Panc1 (cell line): ENCODE data around the gene LRRFIP1. TPM values are rescaled to one million over a fixed set of nuclear protein-coding genes. Genes with fewer than 3 reads are reported as not detected.

Experiments used
- ATAC-seq: fragments of 200-7000 bp; cut with Tn5 transposase; 2 replicates; pipeline ENCODE4 v1.9.1; 2020; ENCODE audit warnings: mild to moderate bottlenecking, moderate library complexity
- BruUV-seq: library from RNA; stranded (reverse); fragments of 400-500 nt; replicated peaks from 2 replicates; lab custom pipeline; 2021; lab: Mats Ljungman, UMichigan
- CTCF ChIA-PET: fragments of 300-600 bp; sonication (Branson Sonifier 250); formaldehyde crosslinking; loops from one replicate; lab custom pipeline; 2022; ENCODE audit warnings: antibody characterized with exemption; lab: Charles Lee
- POLR2A ChIA-PET: fragments of 300-600 bp; sonication (Branson Sonifier 250); formaldehyde crosslinking; loops from one replicate; lab custom pipeline; 2022; ENCODE audit warnings: antibody characterized with exemption; lab: Charles Lee
- DNase-seq: peaks from one replicate; pipeline ENCODE4 v3.0.0-alpha.2; 2010; ENCODE audit warnings: low read depth, low spot score
- H3K27ac ChIP-seq: 2 replicates; pipeline ENCODE4 v1.5.1; 2011; ENCODE audit warnings: mild to moderate bottlenecking, low read length, inconsistent platforms
- H3K27me3 ChIP-seq: fragments of 200-500 bp; sonication (Bioruptor generic); 2 replicates; pipeline ENCODE4 v1.6.0; 2014; ENCODE audit warnings: low read length, inconsistent platforms; ENCODE audit not compliant: control insufficient read depth, insufficient read depth
- H3K36me3 ChIP-seq: fragments of 200-500 bp; sonication (Bioruptor generic); 2 replicates; pipeline ENCODE4 v1.5.1; 2014; ENCODE audit warnings: inconsistent platforms, mild to moderate bottlenecking, low read length, moderate library complexity; ENCODE audit not compliant: control insufficient read depth, insufficient read depth
- H3K4me1 ChIP-seq: 2 replicates; pipeline ENCODE4 v1.5.1; 2011; ENCODE audit warnings: inconsistent platforms, mild to moderate bottlenecking, low read length, moderate library complexity; ENCODE audit not compliant: control insufficient read depth, insufficient read depth
- H3K4me3 ChIP-seq, 2 experiments: 2 replicates each; pipeline ENCODE4 v1.5.1; 2011 to 2012; ENCODE audit warnings: low read depth in 2 of 2, low read length in 2 of 2, mild to moderate bottlenecking in 2 of 2, inconsistent platforms in 1 of 2, moderate library complexity in 1 of 2
- H3K9me3 ChIP-seq: fragments of 200-500 bp; sonication (Bioruptor generic); 2 replicates; pipeline ENCODE4 v1.5.1; 2014; ENCODE audit warnings: low read depth, mild to moderate bottlenecking, inconsistent platforms, low read length, moderate library complexity; ENCODE audit not compliant: control insufficient read depth, insufficient read depth
- POLR2AphosphoS5 ChIP-seq: IDR thresholded peaks from 2 replicates; pipeline ENCODE4 v1.6.1; 2012; ENCODE audit warnings: mild to moderate bottlenecking, low read depth, low read length, moderate library complexity
- SIN3A ChIP-seq: IDR thresholded peaks from 2 replicates; pipeline ENCODE4 v1.6.1; 2012; ENCODE audit warnings: low read depth, mild to moderate bottlenecking, low read length, moderate library complexity, borderline replicate concordance; ENCODE audit not compliant: insufficient read depth
- TCF7L2 ChIP-seq: IDR thresholded peaks from 2 replicates; pipeline ENCODE4 v1.6.1; 2011; ENCODE audit warnings: mild to moderate bottlenecking, low read depth, low read length, inconsistent platforms
- in situ Hi-C: cut with HindIII; loops from 2 replicates; pipeline ENCODE4 v1.10.0; 2016; ENCODE audit warnings: low sequenced_read_pairs, low pct_unique_long_range_greater_than_20kb
- intact Hi-C: fragments of 100-400 bp; cut with micrococcal nuclease; formaldehyde crosslinking; loops from one replicate; pipeline ENCODE4 v1.10.0; 2022; ENCODE audit not compliant: unreplicated experiment
- total RNA-seq: library from RNA; stranded (reverse); gene quantifications from one replicate; pipeline ENCODE4 v1.2.1, GENCODE V29; 2021; ENCODE audit not compliant: unreplicated experiment
- TF ChIP-seq, protein P1 (sequence below): fragments of 450-650 bp; IDR thresholded peaks from 2 replicates; pipeline ENCODE4 v1.5.1; 2017; ENCODE audit warnings: mild to moderate bottlenecking
- TF ChIP-seq, protein P2 (sequence below), 2 experiments: IDR thresholded peaks; 2 replicates each; pipeline ENCODE4 v1.6.1; 2011 to 2012; ENCODE audit warnings: low read depth in 2 of 2, control low read depth in 1 of 2, low read length in 1 of 2, mild to moderate bottlenecking in 1 of 2, moderate library complexity in 1 of 2; ENCODE audit not compliant: insufficient read depth in 1 of 2

The LRRFIP1 gene
- total RNA-seq, 1 experiment from 2014 or later, result 121 TPM

DNA sequence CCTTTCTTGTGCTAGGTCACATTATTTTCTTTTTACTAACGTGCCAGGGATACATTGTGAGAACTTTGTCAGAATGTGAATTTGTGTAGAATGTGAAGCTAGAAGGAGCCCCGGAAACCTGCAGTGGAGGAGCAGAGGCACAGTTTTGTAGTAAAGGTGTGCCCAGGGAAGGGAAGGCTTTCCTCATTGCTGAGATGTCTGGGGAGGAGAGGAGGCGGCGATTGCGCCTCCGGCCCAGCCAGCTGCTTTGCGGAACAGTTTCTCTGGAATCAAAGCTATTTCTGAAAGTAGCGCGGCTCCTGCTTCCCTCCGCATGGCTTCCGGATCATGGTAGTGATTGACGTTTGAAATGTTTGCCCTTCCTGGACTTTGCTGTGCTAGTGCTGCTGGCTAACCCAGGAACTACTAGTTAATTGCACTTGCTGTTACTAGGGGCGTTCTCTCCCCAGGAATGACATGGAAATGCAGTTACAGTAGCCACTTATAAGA lies 88.1 kb downstream of the LRRFIP1 start:
- Histone ChIP-seq H3K9me3 (no peaks in the 10 kb centered on the region), H3K27me3 (no peaks in the 10 kb centered on the region), H3K36me3 (peaks cover 4% of the 10 kb centered on the region; the same call in 1 of the 2 replicates), H3K4me1 (peaks cover 24% of the 10 kb centered on the region), H3K27ac (0 out of 2 replicates have a peak overlapping the region, but pooled peaks have one; percentile 31), H3K4me3 (no peak overlapping the region)
- CTCF ChIA-PET, result interaction anchor here (0.6 kb wide), 1 partner anchor 18 kb away, joined by 9 read pairs; no protein-coding TSS in a partner anchor
- ATAC-seq (peak; percentile 70), DNase-seq (no peak)
- BruUV-seq, result no TSS peak
- intact Hi-C loops (no loop called here), in situ Hi-C loops (no loop called here)
- TF ChIP-seq, protein P1, sequence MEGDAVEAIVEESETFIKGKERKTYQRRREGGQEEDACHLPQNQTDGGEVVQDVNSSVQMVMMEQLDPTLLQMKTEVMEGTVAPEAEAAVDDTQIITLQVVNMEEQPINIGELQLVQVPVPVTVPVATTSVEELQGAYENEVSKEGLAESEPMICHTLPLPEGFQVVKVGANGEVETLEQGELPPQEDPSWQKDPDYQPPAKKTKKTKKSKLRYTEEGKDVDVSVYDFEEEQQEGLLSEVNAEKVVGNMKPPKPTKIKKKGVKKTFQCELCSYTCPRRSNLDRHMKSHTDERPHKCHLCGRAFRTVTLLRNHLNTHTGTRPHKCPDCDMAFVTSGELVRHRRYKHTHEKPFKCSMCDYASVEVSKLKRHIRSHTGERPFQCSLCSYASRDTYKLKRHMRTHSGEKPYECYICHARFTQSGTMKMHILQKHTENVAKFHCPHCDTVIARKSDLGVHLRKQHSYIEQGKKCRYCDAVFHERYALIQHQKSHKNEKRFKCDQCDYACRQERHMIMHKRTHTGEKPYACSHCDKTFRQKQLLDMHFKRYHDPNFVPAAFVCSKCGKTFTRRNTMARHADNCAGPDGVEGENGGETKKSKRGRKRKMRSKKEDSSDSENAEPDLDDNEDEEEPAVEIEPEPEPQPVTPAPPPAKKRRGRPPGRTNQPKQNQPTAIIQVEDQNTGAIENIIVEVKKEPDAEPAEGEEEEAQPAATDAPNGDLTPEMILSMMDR, result no peak
- TF ChIP-seq TCF7L2, result no peak
- no peak for TF ChIP-seq POLR2AphosphoS5
- TF ChIP-seq SIN3A, result no peak
- TF ChIP-seq, protein P2, sequence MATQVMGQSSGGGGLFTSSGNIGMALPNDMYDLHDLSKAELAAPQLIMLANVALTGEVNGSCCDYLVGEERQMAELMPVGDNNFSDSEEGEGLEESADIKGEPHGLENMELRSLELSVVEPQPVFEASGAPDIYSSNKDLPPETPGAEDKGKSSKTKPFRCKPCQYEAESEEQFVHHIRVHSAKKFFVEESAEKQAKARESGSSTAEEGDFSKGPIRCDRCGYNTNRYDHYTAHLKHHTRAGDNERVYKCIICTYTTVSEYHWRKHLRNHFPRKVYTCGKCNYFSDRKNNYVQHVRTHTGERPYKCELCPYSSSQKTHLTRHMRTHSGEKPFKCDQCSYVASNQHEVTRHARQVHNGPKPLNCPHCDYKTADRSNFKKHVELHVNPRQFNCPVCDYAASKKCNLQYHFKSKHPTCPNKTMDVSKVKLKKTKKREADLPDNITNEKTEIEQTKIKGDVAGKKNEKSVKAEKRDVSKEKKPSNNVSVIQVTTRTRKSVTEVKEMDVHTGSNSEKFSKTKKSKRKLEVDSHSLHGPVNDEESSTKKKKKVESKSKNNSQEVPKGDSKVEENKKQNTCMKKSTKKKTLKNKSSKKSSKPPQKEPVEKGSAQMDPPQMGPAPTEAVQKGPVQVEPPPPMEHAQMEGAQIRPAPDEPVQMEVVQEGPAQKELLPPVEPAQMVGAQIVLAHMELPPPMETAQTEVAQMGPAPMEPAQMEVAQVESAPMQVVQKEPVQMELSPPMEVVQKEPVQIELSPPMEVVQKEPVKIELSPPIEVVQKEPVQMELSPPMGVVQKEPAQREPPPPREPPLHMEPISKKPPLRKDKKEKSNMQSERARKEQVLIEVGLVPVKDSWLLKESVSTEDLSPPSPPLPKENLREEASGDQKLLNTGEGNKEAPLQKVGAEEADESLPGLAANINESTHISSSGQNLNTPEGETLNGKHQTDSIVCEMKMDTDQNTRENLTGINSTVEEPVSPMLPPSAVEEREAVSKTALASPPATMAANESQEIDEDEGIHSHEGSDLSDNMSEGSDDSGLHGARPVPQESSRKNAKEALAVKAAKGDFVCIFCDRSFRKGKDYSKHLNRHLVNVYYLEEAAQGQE (IDR thresholded peaks at IDR 0.05; ENCODE audit: insufficient read depth in 1 of 2, low read depth in 2 of 2, low read length in 1 of 2), result no peak
- POLR2A ChIA-PET, result interaction anchor here (0.5 kb wide), 1 partner anchor 74 kb away, joined by 3 read pairs; no protein-coding TSS in a partner anchor

DNA sequence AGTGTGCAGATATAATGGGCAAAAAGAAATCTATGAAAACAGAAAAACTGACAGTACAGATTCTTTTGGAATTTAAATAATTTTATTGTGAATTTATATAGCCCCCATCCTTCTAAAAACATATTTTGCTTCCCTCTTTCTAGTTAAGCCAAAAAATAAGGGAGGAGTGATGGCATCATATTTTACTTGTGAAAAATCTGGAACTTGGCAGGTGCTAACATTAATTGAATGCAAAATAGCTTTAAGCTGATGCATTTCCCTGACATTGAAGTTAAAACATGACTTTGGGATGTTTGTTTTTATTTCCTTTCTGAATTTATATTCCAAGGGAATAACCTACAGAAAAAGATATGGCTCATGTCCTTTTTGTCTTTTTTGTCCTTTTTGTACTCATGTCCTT lies 88.6 kb downstream of the LRRFIP1 start:
- ATAC-seq, result no peak
- Histone ChIP-seq H3K4me1 (peaks cover 24% of the 10 kb centered on the region), H3K27ac (no peak overlapping the region), H3K36me3 (peaks cover 4% of the 10 kb centered on the region; the same call in 1 of the 2 replicates), H3K27me3 (no peaks in the 10 kb centered on the region), H3K9me3 (no peaks in the 10 kb centered on the region), H3K4me3 (no peak overlapping the region)
- CTCF ChIA-PET, result interaction anchor here (0.6 kb wide), 1 partner anchor 18 kb away, joined by 9 read pairs; no protein-coding TSS in a partner anchor
- POLR2A ChIA-PET, result no interaction called here
- in situ Hi-C loops, result no loop called here
- intact Hi-C loops, result no loop called here
- BruUV-seq, result no TSS peak
- TF ChIP-seq, protein P2 (IDR thresholded peaks at IDR 0.05; ENCODE audit: insufficient read depth in 1 of 2, low read depth in 2 of 2, low read length in 1 of 2), result no peak
- TF ChIP-seq TCF7L2 (no peak), POLR2AphosphoS5 (no peak), SIN3A (no peak)
- TF ChIP-seq, protein P1, result no peak
- DNase-seq, result no peak
